CD14-positive monocyte (primary cell): ENCODE measurements around the gene TTC4. TPM values are rescaled to one million over a fixed set of nuclear protein-coding genes. Genes with fewer than 3 reads are reported as not detected.
A peak's percentile ranks its signal among the peaks of the same experiment; 100 is the strongest.

Source experiments
- DNase-seq, 3 donors: peaks; one replicate each; pipeline ENCODE4 v3.0.0-alpha.2; 2011 to 2022
- H2AFZ ChIP-seq: 2 replicates; pipeline ENCODE4 v1.6.0; 2012; ENCODE audit warnings: mild to moderate bottlenecking, low read depth, low read length, inconsistent platforms; ENCODE audit not compliant: insufficient read depth, poor library complexity, severe bottlenecking
- H3K27ac ChIP-seq, 2 donors: 1 replicate in 1 of 2; 2 replicates in 1 of 2; pipeline ENCODE4 v1.5.1; 2012 to 2013; ENCODE audit warnings: low read length in 2 of 2, control low read depth in 1 of 2, inconsistent platforms in 1 of 2, low read depth in 1 of 2, mild to moderate bottlenecking in 1 of 2
- H3K27me3 ChIP-seq, 2 donors: one replicate each; pipeline versions ENCODE4 v1.6.0 to v1.6.1; 2011 to 2013; ENCODE audit warnings: low read length in 2 of 2; ENCODE audit not compliant: control insufficient read depth in 2 of 2, insufficient read depth in 2 of 2
- H3K36me3 ChIP-seq, 2 donors: replicated peaks in 1 of 2; 1 replicate in 1 of 2; 2 replicates in 1 of 2; pipeline versions ENCODE4 v1.5.1 to v1.6.1; 2012 to 2013; ENCODE audit warnings: low read length in 2 of 2, control low read depth in 1 of 2, inconsistent platforms in 1 of 2, mild to moderate bottlenecking in 1 of 2; ENCODE audit not compliant: insufficient read depth in 2 of 2, control insufficient read depth in 1 of 2
- H3K4me1 ChIP-seq, 2 donors: 1 replicate in 1 of 2; 2 replicates in 1 of 2; pipeline versions ENCODE4 v1.5.1 to v1.6.1; 2012 to 2013; ENCODE audit warnings: low read length in 2 of 2, control low read depth in 1 of 2, inconsistent platforms in 1 of 2, mild to moderate bottlenecking in 1 of 2, moderate library complexity in 1 of 2; ENCODE audit not compliant: insufficient read depth in 2 of 2, control insufficient read depth in 1 of 2
- H3K4me2 ChIP-seq: replicated peaks from 2 replicates; pipeline ENCODE3; 2012; ENCODE audit warnings: low read length, moderate library complexity, mild to moderate bottlenecking; ENCODE audit not compliant: poor library complexity, severe bottlenecking; ENCODE audit errors: extremely low read depth
- H3K4me3 ChIP-seq, 3 experiments: fragments of 200-600 bp in 1 of 3; sonication (generic) in 1 of 3; replicated peaks in 1 of 3; 1 replicate in 2 of 3; 2 replicates in 1 of 3; pipeline ENCODE4 v1.5.1; 2011 to 2013; ENCODE audit warnings: low read length in 3 of 3, mild to moderate bottlenecking in 3 of 3, control low read depth in 2 of 3, low read depth in 2 of 3, inconsistent platforms in 1 of 3, moderate library complexity in 1 of 3
- H3K79me2 ChIP-seq: 2 replicates; pipeline ENCODE4 v1.6.0; 2012; ENCODE audit warnings: mild to moderate bottlenecking, control low read depth, inconsistent platforms, low read length, moderate library complexity; ENCODE audit not compliant: insufficient read depth
- H3K9ac ChIP-seq: 2 replicates; pipeline ENCODE4 v1.6.0; 2017; ENCODE audit warnings: low read length, mild to moderate bottlenecking; ENCODE audit not compliant: insufficient read depth, poor library complexity, severe bottlenecking
- H3K9me3 ChIP-seq, 2 donors: replicated peaks in 1 of 2; 1 replicate in 1 of 2; 2 replicates in 1 of 2; pipeline versions ENCODE4 v1.5.1 to v1.6.1; 2012 to 2013; ENCODE audit warnings: low read length in 2 of 2, control low read depth in 1 of 2; ENCODE audit not compliant: control insufficient read depth in 1 of 2, insufficient read depth in 1 of 2
- H4K20me1 ChIP-seq: 2 replicates; pipeline ENCODE4 v1.6.0; 2012; ENCODE audit warnings: mild to moderate bottlenecking, low read length, control low read depth, moderate library complexity; ENCODE audit not compliant: insufficient read depth
- H3K27ac Mint-ChIP-seq, 7 donors: one replicate each; pipeline ENCODE4 v1.8.0; 2020; ENCODE audit warnings: mild to moderate bottlenecking in 7 of 7, mixed read lengths in 7 of 7, moderate library complexity in 6 of 7, inconsistent platforms in 2 of 7
- H3K27me3 Mint-ChIP-seq, 3 donors: one replicate each; pipeline ENCODE4 v1.8.0; 2021 to 2022; ENCODE audit warnings: low read depth in 3 of 3, mild to moderate bottlenecking in 3 of 3, mixed read lengths in 3 of 3, moderate library complexity in 3 of 3, inconsistent platforms in 1 of 3
- H3K36me3 Mint-ChIP-seq, 2 donors: one replicate each; pipeline ENCODE4 v1.8.0; 2020; ENCODE audit warnings: mixed read lengths in 2 of 2, inconsistent platforms in 1 of 2, mild to moderate bottlenecking in 1 of 2
- H3K4me1 Mint-ChIP-seq: one replicate; pipeline ENCODE4 v1.8.0; 2020; ENCODE audit warnings: mild to moderate bottlenecking, mixed read lengths
- H3K4me3 Mint-ChIP-seq, 2 donors: one replicate each; pipeline ENCODE4 v1.8.0; 2020; ENCODE audit warnings: mild to moderate bottlenecking in 2 of 2, mixed read lengths in 2 of 2, moderate library complexity in 1 of 2
- H3K9me3 Mint-ChIP-seq, 7 donors: one replicate each; pipeline ENCODE4 v1.8.0; 2020 to 2022; ENCODE audit warnings: mixed read lengths in 7 of 7, mild to moderate bottlenecking in 6 of 7, moderate library complexity in 6 of 7, inconsistent platforms in 2 of 7
- WGBS: methylation state at CpG from one replicate; pipeline ENCODE4 v1.1.5; 2013; ENCODE audit warnings: missing lambda C conversion rate; ENCODE audit not compliant: insufficient coverage; 5-methylcytosine and 5-hydroxymethylcytosine counted together
- intact Hi-C, 2 donors: fragments of 100-400 bp; cut with micrococcal nuclease; formaldehyde crosslinking; loops; one replicate each; pipeline versions ENCODE4 v1.15.0 to v1.15.1; 2023
- polyA plus RNA-seq, 3 donors: library from polyadenylated mRNA; depleted of rRNA in 1 of 3; unstranded in 2 of 3; stranded (reverse) in 1 of 3; fragments of 300-500 nt in 2 of 3; fragments of >200 nt in 1 of 3; fragmentation: Illumina TruSeq in 2 of 3; gene quantifications; 1 replicate in 2 of 3; 2 replicates in 1 of 3; pipeline ENCODE4 v1.2.3, GENCODE V29; 2012 to 2021
- TF ChIP-seq, protein P1 (sequence below): fragments of 200-600 bp; IDR thresholded peaks from one replicate; pipeline ENCODE4 v1.8.0; 2022; ENCODE audit warnings: antibody characterized with exemption, mild to moderate bottlenecking

The TTC4 gene
- polyA plus RNA-seq, 3 donors = 9.2 to 13.3 (median 12.4) TPM

DNA sequence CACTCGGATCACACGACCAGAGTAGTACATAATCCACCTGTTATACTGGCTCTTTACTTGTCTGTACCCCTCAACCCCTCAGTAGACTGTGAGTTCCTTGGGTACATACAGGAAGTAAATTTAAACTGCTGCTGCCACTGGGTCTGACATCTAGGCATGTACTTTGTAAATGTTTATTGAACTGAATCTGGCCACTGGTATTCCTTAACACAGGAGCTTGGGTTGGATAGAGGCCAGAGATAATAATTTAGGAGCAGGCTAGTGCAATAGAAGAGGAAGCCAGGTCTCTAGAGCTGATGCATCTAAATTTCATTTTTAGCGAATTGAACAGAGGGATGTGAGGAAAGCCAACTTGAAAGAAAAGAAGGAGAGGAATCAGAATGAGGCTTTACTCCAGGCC is 12.4 kb downstream of the TTC4 start:
- 100% methylated on average over 1 of the region's 3 CpGs for WGBS
- intact Hi-C loops = no loop called here
- no peaks in the 10 kb centered on the region for H3K27me3 Mint-ChIP-seq
- no peaks in the 10 kb centered on the region for H3K4me1 Mint-ChIP-seq
- no peaks in the 10 kb centered on the region for H3K4me1 ChIP-seq
- no peak for DNase-seq
- TF ChIP-seq, protein P1, sequence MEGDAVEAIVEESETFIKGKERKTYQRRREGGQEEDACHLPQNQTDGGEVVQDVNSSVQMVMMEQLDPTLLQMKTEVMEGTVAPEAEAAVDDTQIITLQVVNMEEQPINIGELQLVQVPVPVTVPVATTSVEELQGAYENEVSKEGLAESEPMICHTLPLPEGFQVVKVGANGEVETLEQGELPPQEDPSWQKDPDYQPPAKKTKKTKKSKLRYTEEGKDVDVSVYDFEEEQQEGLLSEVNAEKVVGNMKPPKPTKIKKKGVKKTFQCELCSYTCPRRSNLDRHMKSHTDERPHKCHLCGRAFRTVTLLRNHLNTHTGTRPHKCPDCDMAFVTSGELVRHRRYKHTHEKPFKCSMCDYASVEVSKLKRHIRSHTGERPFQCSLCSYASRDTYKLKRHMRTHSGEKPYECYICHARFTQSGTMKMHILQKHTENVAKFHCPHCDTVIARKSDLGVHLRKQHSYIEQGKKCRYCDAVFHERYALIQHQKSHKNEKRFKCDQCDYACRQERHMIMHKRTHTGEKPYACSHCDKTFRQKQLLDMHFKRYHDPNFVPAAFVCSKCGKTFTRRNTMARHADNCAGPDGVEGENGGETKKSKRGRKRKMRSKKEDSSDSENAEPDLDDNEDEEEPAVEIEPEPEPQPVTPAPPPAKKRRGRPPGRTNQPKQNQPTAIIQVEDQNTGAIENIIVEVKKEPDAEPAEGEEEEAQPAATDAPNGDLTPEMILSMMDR = no peak
- H3K9ac ChIP-seq = no peak overlapping the region
- peaks cover 80 to 99% of the 10 kb centered on the region in 2 donors for H3K36me3 ChIP-seq
- H3K4me3 ChIP-seq = no peak overlapping the region
- H3K9me3 Mint-ChIP-seq = peaks cover 0 to 4% (median 0%) of the 10 kb centered on the region in 7 donors
- H2AFZ ChIP-seq = no peak overlapping the region
- H3K36me3 Mint-ChIP-seq = peaks cover 81 to 87% of the 10 kb centered on the region in 2 donors
- H3K27ac ChIP-seq = no peak overlapping the region
- no peaks in the 10 kb centered on the region for H4K20me1 ChIP-seq
- no peak overlapping the region for H3K4me3 Mint-ChIP-seq
- H3K27me3 ChIP-seq = no peaks in the 10 kb centered on the region
- H3K4me2 ChIP-seq = no peak overlapping the region
- H3K79me2 ChIP-seq = no peaks in the 10 kb centered on the region
- no peaks in the 10 kb centered on the region for H3K9me3 ChIP-seq
- H3K27ac Mint-ChIP-seq = peak overlapping the region in 1 of 7 donors; percentile 63

DNA sequence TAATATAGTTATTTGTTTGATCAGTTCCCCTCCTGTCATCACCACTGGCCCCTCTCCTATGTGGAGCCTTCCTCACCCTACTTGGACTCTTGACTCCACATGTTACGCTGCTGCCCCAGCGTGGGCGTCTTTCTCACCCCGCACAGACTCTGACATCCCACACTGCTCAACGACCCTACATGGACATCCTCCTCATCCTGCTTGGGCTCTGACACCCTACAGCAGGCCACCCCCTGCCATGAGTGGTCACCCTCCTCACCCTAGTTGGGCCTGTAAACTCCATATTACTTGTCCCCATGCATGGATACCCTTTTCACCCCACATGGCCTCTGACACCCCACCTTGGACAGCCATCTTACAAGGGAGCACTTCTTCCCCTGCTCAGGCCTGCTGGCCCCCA is 21.0 kb downstream of the TTC4 start:
- no peaks in the 10 kb centered on the region for H3K9me3 Mint-ChIP-seq
- Histone ChIP-seq H3K4me1 (no peaks in the 10 kb centered on the region), H3K27ac (no peak overlapping the region), H3K36me3 (peaks cover 88 to 97% of the 10 kb centered on the region in 2 donors), H2AFZ (no peak overlapping the region), H3K4me3 (no peak overlapping the region), H3K9me3 (no peaks in the 10 kb centered on the region), H3K27me3 (no peaks in the 10 kb centered on the region), H3K9ac (no peak overlapping the region), H3K4me2 (no peak overlapping the region), H3K79me2 (no peaks in the 10 kb centered on the region), H4K20me1 (no peaks in the 10 kb centered on the region)
- no peaks in the 10 kb centered on the region for H3K27me3 Mint-ChIP-seq
- 97% methylated on average over 5 of the region's 5 CpGs for WGBS
- H3K36me3 Mint-ChIP-seq = peaks cover 65 to 95% of the 10 kb centered on the region in 2 donors
- H3K27ac Mint-ChIP-seq = peak overlapping the region in 2 of 7 donors; percentile 3 to 48
- H3K4me1 Mint-ChIP-seq = no peaks in the 10 kb centered on the region
- H3K4me3 Mint-ChIP-seq = no peak overlapping the region
- TF ChIP-seq, protein P1 = no peak
- intact Hi-C loops = no loop called here
- no peak for DNase-seq
